Posterior cingulate gyrus (tissue), 11 donors: ENCODE data around the gene RNF217.
"Not testable (repeated sequence)": the region's sequence is repeated elsewhere in the genome, so short reads cannot be mapped to it uniquely, and the experiment has no call there.

ENCODE experiments used
- DNase-seq, 10 donors: peaks; one replicate each; pipeline versions ENCODE4 v3.0.0 to v3.0.0-alpha.2; 2020 to 2021; ENCODE audit warnings: mixed read lengths in 3 of 10
- intact Hi-C: fragments of 100-400 bp; cut with DNase I; formaldehyde crosslinking; loops from one replicate; pipeline ENCODE4 v1.15.1; 2023

The RNF217 gene

GRCh38 chr6:125116170-125116569 lies 153.9 kb downstream of the RNF217 start:
- intact Hi-C loops: no loop called here
- no peak for DNase-seq

GRCh38 chr6:125116710-125117109 lies 154.5 kb downstream of the RNF217 start:
- intact Hi-C loops: no loop called here
- no peak for DNase-seq

GRCh38 chr6:125117818-125118217 lies 155.6 kb downstream of the RNF217 start:
- intact Hi-C loops: no loop called here
- DNase-seq: no peak

- no peak for DNase-seq
- intact Hi-C loops: no loop called here
Measured at GRCh38 chr6:125120054-125120590, 157.9 kb downstream of the RNF217 start.

- intact Hi-C loops: no loop called here
- no peak for DNase-seq
Measured at GRCh38 chr6:125121894-125122293, 159.7 kb downstream of the RNF217 start.

- intact Hi-C loops: no loop called here
- no peak for DNase-seq
Measured at GRCh38 chr6:125123051-125123450, 160.8 kb downstream of the RNF217 start.

- no peak for DNase-seq
- intact Hi-C loops: no loop called here
Measured at GRCh38 chr6:125123468-125124048, 161.3 kb downstream of the RNF217 start.

GRCh38 chr6:125124049-125124669 lies 161.9 kb downstream of the RNF217 start:
- DNase-seq: no peak
- intact Hi-C loops: no loop called here

GRCh38 chr6:125125856-125126255 lies 163.6 kb downstream of the RNF217 start:
- not testable (repeated sequence) for DNase-seq
- intact Hi-C loops: loop anchor here (5.0 kb wide), 1 partner anchor 836 kb away; no protein-coding TSS in a partner anchor

- no peak for DNase-seq
- intact Hi-C loops: loop anchor here (5.0 kb wide), 1 partner anchor 833 kb away; no protein-coding TSS in a partner anchor
Measured at GRCh38 chr6:125129354-125129753, 167.1 kb downstream of the RNF217 start.

- intact Hi-C loops: no loop called here
- no peak for DNase-seq
Measured at GRCh38 chr6:125132058-125132457, 169.8 kb downstream of the RNF217 start.

GRCh38 chr6:125136378-125136777 lies 174.1 kb downstream of the RNF217 start:
- intact Hi-C loops: no loop called here
- DNase-seq: no peak

- no peak for DNase-seq
- intact Hi-C loops: no loop called here
Measured at GRCh38 chr6:125138083-125138482, 175.8 kb downstream of the RNF217 start.

GRCh38 chr6:125140808-125141207 lies 178.6 kb downstream of the RNF217 start:
- DNase-seq: no peak
- intact Hi-C loops: no loop called here
